Body of pancreas (tissue), 4 donors: Measurements from ENCODE around the gene NFKB1.

ENCODE experiments used
- CTCF ChIP-seq, 7 experiments: fragments of 450-650 bp in 4 of 7; fragments of 200-600 bp in 3 of 7; sonication (generic) in 3 of 7; IDR thresholded peaks; one replicate each; pipeline ENCODE4 v1.5.1; 2016 to 2019; ENCODE audit warnings: antibody characterized with exemption in 7 of 7
- POLR2A ChIP-seq, 3 donors: fragments of 450-650 bp; IDR thresholded peaks; one replicate each; pipeline ENCODE4 v1.6.1; 2016; ENCODE audit warnings: antibody characterized with exemption in 3 of 3, mild to moderate bottlenecking in 2 of 3

DNA sequence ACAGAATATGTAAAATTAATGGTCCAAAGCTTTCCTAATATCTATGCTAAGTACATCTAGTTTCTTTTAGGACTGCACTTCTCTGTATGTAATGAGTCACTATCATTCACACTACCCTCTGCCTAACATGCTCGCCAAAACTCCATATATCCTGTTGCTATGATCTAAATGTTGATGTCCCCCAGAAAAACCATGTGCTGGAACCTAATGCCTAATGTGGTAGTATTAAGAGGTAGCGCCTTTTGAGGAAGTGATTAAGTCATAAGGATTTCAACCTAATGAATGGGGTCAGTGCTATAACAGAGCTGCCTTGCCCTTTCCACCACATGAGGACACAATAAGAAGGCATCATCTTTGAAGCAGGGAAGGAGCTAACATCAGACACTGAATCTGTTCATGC lies 34.9 kb upstream of the NFKB1 start:
- TF ChIP-seq POLR2A (IDR thresholded peaks at IDR 0.05) (no peak), CTCF (IDR thresholded peaks at IDR 0.05) (no peak)
